ENCODE data around the gene TMC1. TPM values are rescaled to one million over a fixed set of nuclear protein-coding genes. Genes with fewer than 3 reads are reported as not detected.

The TMC1 gene
- total RNA-seq, 1 donor, result 0.36 TPM

DNA sequence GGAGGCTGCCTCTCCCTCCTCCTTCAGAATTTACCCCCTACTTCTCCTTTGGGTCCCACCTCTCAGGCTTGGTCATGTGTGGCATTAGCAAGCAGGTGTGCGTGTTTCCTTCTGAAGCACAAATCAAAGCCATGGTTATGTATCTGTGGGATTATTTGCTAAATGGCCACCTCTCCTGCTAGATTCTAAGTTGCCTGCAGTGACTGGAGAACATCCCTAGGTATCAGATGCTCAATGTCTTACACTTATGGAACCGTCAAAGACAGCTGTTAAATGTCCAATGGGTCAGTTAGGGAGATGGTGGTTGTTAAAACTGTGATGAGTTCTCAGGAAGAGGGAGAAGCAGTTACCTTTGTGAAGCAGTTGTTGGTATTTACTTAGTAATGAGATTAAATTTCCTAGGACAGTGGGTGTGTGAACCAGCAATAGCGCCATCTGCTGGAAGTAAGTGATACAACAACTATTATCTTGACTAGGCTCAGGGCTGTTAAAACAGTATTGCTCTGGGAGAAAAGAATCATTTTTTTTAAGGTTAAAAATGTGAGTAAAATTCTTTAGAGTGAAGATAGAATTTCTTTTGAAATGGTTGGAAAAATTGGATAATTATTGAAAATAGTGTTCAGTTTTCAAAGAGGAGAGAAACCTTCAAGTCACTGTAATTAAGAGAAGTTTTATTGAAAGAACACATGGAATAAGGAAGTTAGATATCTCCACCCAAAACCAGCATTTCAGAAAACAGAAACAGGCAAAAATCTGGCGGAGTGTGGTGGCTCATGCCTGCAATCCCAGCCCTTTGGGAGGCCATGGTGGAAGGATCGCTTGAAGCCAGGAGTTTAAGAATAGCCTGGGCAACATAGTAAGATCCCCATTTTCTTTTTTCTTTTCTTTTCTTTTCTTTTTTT is 71.3 kb downstream of the TMC1 start:
- TF ChIP-seq, protein P1, sequence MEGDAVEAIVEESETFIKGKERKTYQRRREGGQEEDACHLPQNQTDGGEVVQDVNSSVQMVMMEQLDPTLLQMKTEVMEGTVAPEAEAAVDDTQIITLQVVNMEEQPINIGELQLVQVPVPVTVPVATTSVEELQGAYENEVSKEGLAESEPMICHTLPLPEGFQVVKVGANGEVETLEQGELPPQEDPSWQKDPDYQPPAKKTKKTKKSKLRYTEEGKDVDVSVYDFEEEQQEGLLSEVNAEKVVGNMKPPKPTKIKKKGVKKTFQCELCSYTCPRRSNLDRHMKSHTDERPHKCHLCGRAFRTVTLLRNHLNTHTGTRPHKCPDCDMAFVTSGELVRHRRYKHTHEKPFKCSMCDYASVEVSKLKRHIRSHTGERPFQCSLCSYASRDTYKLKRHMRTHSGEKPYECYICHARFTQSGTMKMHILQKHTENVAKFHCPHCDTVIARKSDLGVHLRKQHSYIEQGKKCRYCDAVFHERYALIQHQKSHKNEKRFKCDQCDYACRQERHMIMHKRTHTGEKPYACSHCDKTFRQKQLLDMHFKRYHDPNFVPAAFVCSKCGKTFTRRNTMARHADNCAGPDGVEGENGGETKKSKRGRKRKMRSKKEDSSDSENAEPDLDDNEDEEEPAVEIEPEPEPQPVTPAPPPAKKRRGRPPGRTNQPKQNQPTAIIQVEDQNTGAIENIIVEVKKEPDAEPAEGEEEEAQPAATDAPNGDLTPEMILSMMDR (IDR thresholded peaks at IDR 0.05; ENCODE audit: insufficient read depth, low read length), result peak; percentile 64
- DNase-seq (ENCODE audit: low read depth), result peak; percentile 87
- H3K4me3 ChIP-seq (ENCODE audit: low read depth, low read length), result no peak overlapping the region

DNA sequence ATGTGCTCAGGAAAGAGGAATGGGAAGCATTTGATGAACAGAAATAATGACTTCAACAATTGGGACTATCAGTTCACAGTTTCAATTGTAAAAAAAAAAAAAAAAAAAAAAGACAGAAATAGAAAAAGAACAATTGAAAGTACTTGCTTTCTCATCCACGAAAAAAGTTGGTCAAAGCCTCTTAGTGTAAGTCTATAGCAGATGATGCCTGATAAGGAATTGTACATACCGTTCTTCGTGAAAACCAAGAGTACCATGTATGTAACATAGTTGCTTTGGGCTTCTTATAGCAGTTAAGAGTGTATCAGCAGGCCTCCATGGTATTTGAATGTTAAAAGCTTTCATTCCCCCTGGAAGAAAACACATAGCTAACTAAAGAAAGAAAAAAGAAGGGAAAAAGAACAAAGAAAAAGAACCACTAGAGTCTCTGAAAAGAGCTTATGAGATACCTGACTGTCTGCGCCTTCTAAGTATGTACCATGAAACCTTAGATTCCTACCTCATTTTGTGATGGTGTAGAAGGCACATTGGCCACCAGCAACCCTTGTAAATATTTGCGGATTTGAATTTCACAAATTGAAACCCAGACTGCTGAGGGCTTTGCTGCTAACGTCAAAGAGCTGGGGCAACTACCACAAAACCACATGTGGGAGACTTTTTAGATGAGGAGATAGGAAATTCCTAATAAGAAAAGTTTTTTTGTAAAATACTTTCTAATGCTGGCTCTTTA is 75.2 kb downstream of the TMC1 start:
- no peak for DNase-seq (ENCODE audit: low read depth)
- no peak overlapping the region for H3K4me3 ChIP-seq (ENCODE audit: low read depth, low read length)
- TF ChIP-seq, protein P1 (IDR thresholded peaks at IDR 0.05; ENCODE audit: insufficient read depth, low read length), result no peak

DNA sequence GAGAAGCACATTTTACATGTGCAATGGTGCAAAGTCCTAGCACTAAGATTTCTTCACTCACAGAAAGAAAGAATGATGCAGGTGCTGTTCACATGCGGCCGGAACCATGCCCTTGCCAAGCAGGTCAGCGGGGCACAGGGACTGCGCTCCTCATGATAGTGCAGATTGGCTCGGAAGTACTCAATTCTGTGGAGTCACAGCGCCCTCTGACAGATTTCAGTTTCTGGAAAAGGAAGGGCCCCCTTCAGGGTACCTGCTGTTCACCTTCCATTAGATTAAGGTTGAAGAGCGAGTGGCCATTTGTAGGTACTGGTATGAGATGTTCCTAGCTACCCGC is 75.7 kb downstream of the TMC1 start:
- DNase-seq (ENCODE audit: low read depth), result no peak
- TF ChIP-seq, protein P1 (IDR thresholded peaks at IDR 0.05; ENCODE audit: insufficient read depth, low read length), result no peak
- no peak overlapping the region for H3K4me3 ChIP-seq (ENCODE audit: low read depth, low read length)

DNA sequence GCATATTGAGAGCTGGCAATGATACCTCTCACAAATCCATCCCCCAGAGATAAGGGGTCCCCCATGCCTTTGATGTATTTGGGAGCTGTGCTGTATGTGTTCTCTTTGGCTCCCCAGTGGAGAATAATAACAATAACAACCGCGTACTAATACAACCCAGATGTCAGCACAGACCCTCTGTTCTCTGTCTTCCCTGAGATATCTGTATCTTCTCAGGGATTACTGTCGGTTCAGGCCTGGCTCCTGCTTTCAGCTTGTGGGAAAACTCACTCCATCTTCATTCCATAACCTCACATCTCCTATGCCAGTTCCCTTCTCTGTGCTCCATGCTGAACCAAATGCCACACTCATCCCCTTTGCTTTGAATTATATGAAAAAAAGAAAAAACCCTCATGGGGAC is 76.2 kb downstream of the TMC1 start:
- TF ChIP-seq, protein P1 (IDR thresholded peaks at IDR 0.05; ENCODE audit: insufficient read depth, low read length), result no peak
- no peak for DNase-seq (ENCODE audit: low read depth)
- no peak overlapping the region for H3K4me3 ChIP-seq (ENCODE audit: low read depth, low read length)

DNA sequence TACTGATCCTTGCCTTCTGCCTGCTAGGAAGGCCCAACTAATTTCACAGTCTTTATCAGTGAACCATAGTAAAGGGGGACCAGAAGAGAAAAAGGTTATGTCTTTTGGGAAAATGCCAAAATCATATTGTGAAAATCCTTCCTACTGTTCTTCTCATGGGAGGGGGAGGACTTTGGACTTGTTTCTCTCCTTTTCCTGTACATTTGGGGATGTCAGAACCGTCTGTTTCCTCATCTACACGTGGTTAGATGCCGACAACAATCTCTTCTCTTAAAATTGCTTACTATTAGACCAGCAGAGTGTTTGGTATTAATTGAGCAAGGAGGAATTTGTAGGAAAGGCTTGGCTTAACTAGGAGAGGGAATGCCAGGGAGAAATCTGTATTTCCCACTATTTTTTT is 77.2 kb downstream of the TMC1 start:
- TF ChIP-seq, protein P1 (IDR thresholded peaks at IDR 0.05; ENCODE audit: insufficient read depth, low read length), result no peak
- no peak overlapping the region for H3K4me3 ChIP-seq (ENCODE audit: low read depth, low read length)
- DNase-seq (ENCODE audit: low read depth), result no peak

DNA sequence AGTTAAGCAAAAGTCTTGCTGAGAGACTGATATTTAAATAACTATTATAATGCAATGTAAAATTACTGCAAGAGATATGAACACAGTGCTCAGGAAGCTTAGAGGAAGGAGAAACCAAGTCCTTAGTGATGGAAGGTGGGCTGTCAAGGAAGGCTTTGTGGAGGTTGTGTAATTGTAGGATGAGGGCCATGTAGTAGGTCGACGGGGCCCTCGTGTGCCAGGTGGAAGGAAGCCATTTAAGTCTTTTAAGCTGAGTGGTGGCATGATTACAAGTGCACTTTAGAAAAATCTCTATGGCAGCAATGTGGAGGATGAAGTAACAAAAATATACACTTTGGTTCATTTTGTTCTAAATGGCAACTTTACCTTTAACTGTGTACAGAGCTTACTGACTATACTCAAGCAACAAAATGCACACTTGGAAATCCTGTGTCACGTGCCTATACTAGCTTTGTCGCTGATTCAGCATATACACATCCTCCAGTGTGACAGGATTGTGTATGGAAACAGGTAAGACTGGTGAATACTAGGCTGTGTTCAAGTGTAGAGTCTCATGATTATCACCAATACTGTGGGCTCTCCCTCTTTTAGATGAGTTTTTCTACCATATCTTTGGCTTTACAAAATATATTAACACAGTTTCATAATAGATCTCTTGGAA is 78.6 kb downstream of the TMC1 start:
- no peak for DNase-seq (ENCODE audit: low read depth)
- H3K4me3 ChIP-seq (ENCODE audit: low read depth, low read length), result no peak overlapping the region
- TF ChIP-seq, protein P1 (IDR thresholded peaks at IDR 0.05; ENCODE audit: insufficient read depth, low read length), result no peak

All from fibroblast of the aortic adventitia (primary cell).